G401 (cell line): Measurements from ENCODE around the gene IL4R. TPM values are rescaled to one million over a fixed set of nuclear protein-coding genes. Genes with fewer than 3 reads are reported as not detected.

Experiments
- DNase-seq: peaks from one replicate; pipeline ENCODE4 v3.0.0-alpha.2; 2015; ENCODE audit warnings: low spot score
- in situ Hi-C: cut with HindIII; loops from 2 replicates; pipeline ENCODE4 v1.10.0; 2016; ENCODE audit warnings: low sequenced_read_pairs, mixed read lengths
- total RNA-seq: library from RNA; depleted of rRNA; stranded (reverse); fragments of >200 nt; shearing (Covaris generic); gene quantifications from 2 replicates; pipeline ENCODE4 v1.2.3, GENCODE V29; 2014

The IL4R gene
- total RNA-seq, 1 experiment from 2014 or later = 22.7 TPM

- in situ Hi-C loops = no loop called here
- no peak for DNase-seq
Measured at GRCh38 chr16:27311897-27312303, 1.9 kb upstream of the IL4R start.

- DNase-seq = no peak
- in situ Hi-C loops = no loop called here
Measured at GRCh38 chr16:27312580-27313421, 973 bp upstream of the IL4R start.

- in situ Hi-C loops = no loop called here
- DNase-seq = no peak
Measured at GRCh38 chr16:27314161-27314723, 468 bp downstream of the IL4R start.

GRCh38 chr16:27314986-27315332, 1.2 kb downstream of the IL4R start:
- in situ Hi-C loops = no loop called here
- no peak for DNase-seq

GRCh38 chr16:27315333-27316037, 1.7 kb downstream of the IL4R start:
- in situ Hi-C loops = no loop called here
- DNase-seq = no peak

- in situ Hi-C loops = no loop called here
- no peak for DNase-seq
Measured at GRCh38 chr16:27316038-27316680, 2.4 kb downstream of the IL4R start.

GRCh38 chr16:27317320-27317719, 3.5 kb downstream of the IL4R start:
- in situ Hi-C loops = no loop called here
- no peak for DNase-seq

- no peak for DNase-seq
- in situ Hi-C loops = no loop called here
Measured at GRCh38 chr16:27317738-27318391, 4.1 kb downstream of the IL4R start.

GRCh38 chr16:27318392-27319256, 4.8 kb downstream of the IL4R start:
- in situ Hi-C loops = no loop called here
- DNase-seq = no peak

- in situ Hi-C loops = no loop called here
Measured at GRCh38 chr16:27319257-27319965, 5.6 kb downstream of the IL4R start.

GRCh38 chr16:27320261-27321012, 6.7 kb downstream of the IL4R start:
- in situ Hi-C loops = no loop called here
- DNase-seq = peak; percentile 21

More at GRCh38 chr16:27319257-27319965, 5.6 kb downstream of the IL4R start:
- DNase-seq = no peak

- no peak for DNase-seq
- in situ Hi-C loops = no loop called here
Measured at GRCh38 chr16:27321013-27321915, 7.5 kb downstream of the IL4R start.

- in situ Hi-C loops = no loop called here
- DNase-seq = no peak
Measured at GRCh38 chr16:27322858-27323780, 9.3 kb downstream of the IL4R start.

GRCh38 chr16:27323781-27324561, 10.2 kb downstream of the IL4R start:
- in situ Hi-C loops = no loop called here

More at GRCh38 chr16:27323781-27324561, 10.2 kb downstream of the IL4R start:
- no peak for DNase-seq
